Smooth muscle cell (in vitro differentiated cells): ENCODE results near the gene SPATA25. TPM values are rescaled to one million over a fixed set of nuclear protein-coding genes. Genes with fewer than 3 reads are reported as not detected.
A peak's percentile ranks its signal among the peaks of the same experiment; 100 is the strongest.
"Not testable (repeated sequence)": the region's sequence is repeated elsewhere in the genome, so short reads cannot be mapped to it uniquely, and the experiment has no call there.

Experiments used
- DNase-seq: peaks from one replicate; lab custom pipeline; 2025; ENCODE audit not compliant: unreplicated experiment; lab: John Stamatoyannopoulos, UW
- H2AFZ ChIP-seq: fragments of 200-600 bp; sonication (generic); 2 replicates; pipeline ENCODE4 v1.6.0; 2016; ENCODE audit warnings: antibody characterized with exemption, low read depth, mild to moderate bottlenecking
- H3F3A ChIP-seq: fragments of 200-600 bp; sonication (generic); 2 replicates; pipeline ENCODE4 v1.6.0; 2017; ENCODE audit warnings: antibody characterized with exemption, low read depth
- H3K27ac ChIP-seq: fragments of 200-600 bp; sonication (generic); 2 replicates; pipeline ENCODE4 v1.5.1; 2016; ENCODE audit warnings: low read depth, mild to moderate bottlenecking
- H3K27me3 ChIP-seq: fragments of 200-600 bp; sonication (generic); 2 replicates; pipeline ENCODE4 v1.6.1; 2016; ENCODE audit warnings: low read depth, mild to moderate bottlenecking
- H3K36me3 ChIP-seq: fragments of 200-600 bp; sonication (generic); 2 replicates; pipeline ENCODE4 v1.5.1; 2016; ENCODE audit warnings: low read depth
- H3K4me1 ChIP-seq: fragments of 200-600 bp; sonication (generic); 2 replicates; pipeline ENCODE4 v1.5.1; 2016; ENCODE audit warnings: low read depth
- H3K4me2 ChIP-seq: fragments of 200-600 bp; sonication (generic); 2 replicates; pipeline ENCODE4 v1.6.0; 2016; ENCODE audit warnings: mild to moderate bottlenecking
- H3K4me3 ChIP-seq: fragments of 200-600 bp; sonication (generic); 2 replicates; pipeline ENCODE4 v1.5.1; 2016; ENCODE audit warnings: mild to moderate bottlenecking
- H3K79me2 ChIP-seq: fragments of 200-600 bp; sonication (generic); 2 replicates; pipeline ENCODE4 v1.6.0; 2016; ENCODE audit warnings: low read depth, mild to moderate bottlenecking
- H3K9ac ChIP-seq: fragments of 200-600 bp; sonication (generic); 2 replicates; pipeline ENCODE4 v1.6.0; 2016; ENCODE audit warnings: low read depth
- H3K9me3 ChIP-seq: fragments of 200-600 bp; sonication (generic); replicated peaks from 2 replicates; pipeline ENCODE4 v1.5.1; 2016; ENCODE audit warnings: low read depth
- H4K20me1 ChIP-seq: fragments of 200-600 bp; sonication (generic); 2 replicates; pipeline ENCODE4 v1.6.0; 2016; ENCODE audit warnings: low read depth
- CTCF ChIP-seq: fragments of 200-600 bp; sonication (generic); IDR thresholded peaks from 2 replicates; pipeline ENCODE4 v1.5.1; 2017; ENCODE audit warnings: borderline replicate concordance, mild to moderate bottlenecking, antibody characterized with exemption; ENCODE audit not compliant: insufficient read depth, poor library complexity, severe bottlenecking
- WGBS: methylation state at CpG from one replicate; pipeline ENCODE4 v1.1.7; 2016; ENCODE audit warnings: low lambda C conversion rate; 5-methylcytosine and 5-hydroxymethylcytosine counted together
- polyA plus RNA-seq: library from polyadenylated mRNA; unstranded; fragments of >200 nt; fragmentation: Nextera tagmentation; extraction: Ambion mirVana; gene quantifications from 2 replicates; pipeline ENCODE4 v1.2.1, GENCODE V29; 2016
- total RNA-seq: library from RNA; depleted of rRNA; stranded (reverse); fragments of >200 nt; gene quantifications from 2 replicates; pipeline ENCODE4 v1.2.3, GENCODE V29; 2014

Gene SPATA25
- total and polyA plus RNA-seq, 2 experiments from 2014 or later, result 0.43 to 0.54 TPM

GRCh38 chr20:45934046-45934585, 46.7 kb upstream of the SPATA25 start:
- H3K4me3 ChIP-seq, result peak overlapping the region; percentile 94
- H3K4me2 ChIP-seq, result peak overlapping the region; percentile 99
- H3K9ac ChIP-seq, result peak overlapping the region; percentile 100
- peaks cover 9% of the 10 kb centered on the region for H3F3A ChIP-seq
- 2% methylated on average over 34 of the region's 34 CpGs for WGBS
- no peak for DNase-seq
- peaks cover 2% of the 10 kb centered on the region for H3K36me3 ChIP-seq
- peaks cover 10% of the 10 kb centered on the region for H3K4me1 ChIP-seq
- no peaks in the 10 kb centered on the region for H3K27me3 ChIP-seq
- H3K79me2 ChIP-seq, result peaks cover 35% of the 10 kb centered on the region
- H2AFZ ChIP-seq, result no peak overlapping the region
- no peak for TF ChIP-seq CTCF
- no peaks in the 10 kb centered on the region for H3K9me3 ChIP-seq
- peak overlapping the region; percentile 100 for H3K27ac ChIP-seq
- H4K20me1 ChIP-seq, result peaks cover 49% of the 10 kb centered on the region

- Histone ChIP-seq H3K9me3 (no peaks in the 10 kb centered on the region), H3K4me2 (peak overlapping the region; percentile 99), H3K4me3 (peak overlapping the region; percentile 94), H3K79me2 (peaks cover 33% of the 10 kb centered on the region), H3K36me3 (peaks cover 2% of the 10 kb centered on the region), H3F3A (peaks cover 9% of the 10 kb centered on the region), H3K9ac (peak overlapping the region; percentile 100), H3K4me1 (peaks cover 10% of the 10 kb centered on the region), H2AFZ (no peak overlapping the region), H4K20me1 (peaks cover 46% of the 10 kb centered on the region), H3K27ac (peak overlapping the region; percentile 100), H3K27me3 (no peaks in the 10 kb centered on the region)
- 32% methylated on average over 22 of the region's 22 CpGs for WGBS
- TF ChIP-seq CTCF, result no peak
- DNase-seq, result no peak
Measured at GRCh38 chr20:45933266-45934045, 46.0 kb upstream of the SPATA25 start.

- peaks cover 18% of the 10 kb centered on the region for H3F3A ChIP-seq
- H3K4me1 ChIP-seq, H3K4me2 ChIP-seq, H3K4me3 ChIP-seq, H3K27me3 ChIP-seq, H2AFZ ChIP-seq, H3K36me3 ChIP-seq, H3K27ac ChIP-seq, H3K9ac ChIP-seq, DNase-seq, H3K9me3 ChIP-seq: not testable (repeated sequence)
- peaks cover 28% of the 10 kb centered on the region for H4K20me1 ChIP-seq
- 94% methylated on average over 17 of the region's 17 CpGs for WGBS
- peaks cover 20% of the 10 kb centered on the region for H3K79me2 ChIP-seq
Measured at GRCh38 chr20:45931680-45932079, 44.3 kb upstream of the SPATA25 start.

- no peak for DNase-seq
- Histone ChIP-seq H3K4me2 (no peak overlapping the region), H3F3A (peaks cover 29% of the 10 kb centered on the region), H3K36me3 (no peaks in the 10 kb centered on the region), H3K9ac (no peak overlapping the region), H3K79me2 (no peaks in the 10 kb centered on the region), H2AFZ (no peak overlapping the region), H3K27ac (no peak overlapping the region), H3K4me1 (peaks cover 12% of the 10 kb centered on the region), H4K20me1 (no peaks in the 10 kb centered on the region), H3K9me3 (no peaks in the 10 kb centered on the region), H3K27me3 (no peaks in the 10 kb centered on the region), H3K4me3 (no peak overlapping the region)
- WGBS, result 93% methylated on average over 14 of the region's 14 CpGs
- TF ChIP-seq CTCF, result no peak
Measured at GRCh38 chr20:45927071-45927878, 39.9 kb upstream of the SPATA25 start.
